A673 (cell line): Measurements from ENCODE around the gene ZSWIM6.
"Not testable (repeated sequence)": the region's sequence is repeated elsewhere in the genome, so short reads cannot be mapped to it uniquely, and the experiment has no call there.

ENCODE experiments used
- EZH2 ChIP-seq: fragments of 200-600 bp; sonication (generic); IDR thresholded peaks from 2 replicates; pipeline ENCODE4 v1.6.1; 2017; ENCODE audit warnings: borderline replicate concordance, low read depth, mild to moderate bottlenecking, mixed read lengths, antibody characterized with exemption, low read length; ENCODE audit not compliant: poor library complexity, severe bottlenecking
- TF ChIP-seq, protein P1 (sequence below): fragments of 300-800, 200-600 bp; sonication (generic); conservative IDR thresholded peaks from 2 replicates; pipeline ENCODE4 v1.5.1; 2017; ENCODE audit warnings: low read depth, mild to moderate bottlenecking, antibody characterized with exemption, low read length, moderate library complexity, mixed read lengths

DNA sequence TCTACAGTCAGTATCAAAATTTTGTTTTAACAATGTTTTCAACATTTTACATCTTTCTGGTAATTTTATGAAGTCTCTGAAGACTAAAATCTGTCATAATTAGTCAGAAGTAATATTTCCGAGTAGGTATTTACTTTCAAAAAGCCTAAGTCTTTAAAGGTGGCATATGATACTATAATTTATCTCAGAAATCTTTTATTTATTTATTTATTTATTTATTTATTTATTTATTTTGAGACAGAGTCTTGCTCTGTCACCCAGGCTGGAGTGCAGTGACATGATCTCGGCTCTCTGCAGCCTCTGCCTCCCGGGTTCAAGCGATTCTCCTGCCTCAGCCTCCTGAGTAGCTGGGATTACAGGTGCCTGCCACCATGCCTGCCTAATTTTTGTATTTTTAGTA lies 74.4 kb downstream of the ZSWIM6 start:
- TF ChIP-seq, protein P1, sequence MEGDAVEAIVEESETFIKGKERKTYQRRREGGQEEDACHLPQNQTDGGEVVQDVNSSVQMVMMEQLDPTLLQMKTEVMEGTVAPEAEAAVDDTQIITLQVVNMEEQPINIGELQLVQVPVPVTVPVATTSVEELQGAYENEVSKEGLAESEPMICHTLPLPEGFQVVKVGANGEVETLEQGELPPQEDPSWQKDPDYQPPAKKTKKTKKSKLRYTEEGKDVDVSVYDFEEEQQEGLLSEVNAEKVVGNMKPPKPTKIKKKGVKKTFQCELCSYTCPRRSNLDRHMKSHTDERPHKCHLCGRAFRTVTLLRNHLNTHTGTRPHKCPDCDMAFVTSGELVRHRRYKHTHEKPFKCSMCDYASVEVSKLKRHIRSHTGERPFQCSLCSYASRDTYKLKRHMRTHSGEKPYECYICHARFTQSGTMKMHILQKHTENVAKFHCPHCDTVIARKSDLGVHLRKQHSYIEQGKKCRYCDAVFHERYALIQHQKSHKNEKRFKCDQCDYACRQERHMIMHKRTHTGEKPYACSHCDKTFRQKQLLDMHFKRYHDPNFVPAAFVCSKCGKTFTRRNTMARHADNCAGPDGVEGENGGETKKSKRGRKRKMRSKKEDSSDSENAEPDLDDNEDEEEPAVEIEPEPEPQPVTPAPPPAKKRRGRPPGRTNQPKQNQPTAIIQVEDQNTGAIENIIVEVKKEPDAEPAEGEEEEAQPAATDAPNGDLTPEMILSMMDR, result not testable (repeated sequence)
- not testable (repeated sequence) for TF ChIP-seq EZH2
